Measurements from ENCODE around the gene B3GNT5. TPM values are rescaled to one million over a fixed set of nuclear protein-coding genes. Genes with fewer than 3 reads are reported as not detected.

Gene B3GNT5
- total RNA-seq, 2 donors from 2014 or later, result 10.5 to 18.0 TPM

- Histone ChIP-seq H3K4me1 (ENCODE audit: control insufficient read depth, insufficient read depth, low read length) (peaks cover 9% of the 10 kb centered on the region), H3K27ac (ENCODE audit: low read depth, low read length) (no peak overlapping the region), H3K36me3 (ENCODE audit: control insufficient read depth, insufficient read depth, low read length) (peaks cover 93% of the 10 kb centered on the region), H3K9me3 (ENCODE audit: control insufficient read depth, low read length) (no peaks in the 10 kb centered on the region), H3K9ac (ENCODE audit: extremely low read depth, low read length, poor library complexity, severe bottlenecking) (no peak overlapping the region), H3K27me3 (ENCODE audit: control insufficient read depth, insufficient read depth, low read length, poor library complexity, severe bottlenecking) (no peaks in the 10 kb centered on the region), H3K4me3 (ENCODE audit: low read length) (no peak overlapping the region)
- no peaks in the 10 kb centered on the region for H3K9me3 Mint-ChIP-seq
- 97 to 99% methylated on average over 8 of the region's 8 CpGs for WGBS, 2 experiments (ENCODE audit: insufficient coverage in 1 of 2, insufficient read length in 1 of 2)
- no peak overlapping the region for H3K27ac Mint-ChIP-seq
- H3K4me3 Mint-ChIP-seq, result no peak overlapping the region
- peaks cover 6% of the 10 kb centered on the region for H3K4me1 Mint-ChIP-seq
- DNase-seq, result no peak
- peaks cover 67% of the 10 kb centered on the region for H3K36me3 Mint-ChIP-seq (ENCODE audit: low read depth)
- no peak for TF ChIP-seq CTCF (conservative IDR thresholded peaks at IDR 0.05)
- H3K27me3 Mint-ChIP-seq (ENCODE audit: insufficient read depth), result no peaks in the 10 kb centered on the region
These were observed 62.7 kb downstream of the B3GNT5 start for GRCh38 chr3:183315739-183316138.

GRCh38 chr3:183317271-183317670, 64.2 kb downstream of the B3GNT5 start:
- Histone ChIP-seq H3K4me3 (ENCODE audit: low read length) (no peak overlapping the region), H3K4me1 (ENCODE audit: control insufficient read depth, insufficient read depth, low read length) (peaks cover 9% of the 10 kb centered on the region), H3K36me3 (ENCODE audit: control insufficient read depth, insufficient read depth, low read length) (peaks cover 91% of the 10 kb centered on the region), H3K9me3 (ENCODE audit: control insufficient read depth, low read length) (no peaks in the 10 kb centered on the region), H3K27me3 (ENCODE audit: control insufficient read depth, insufficient read depth, low read length, poor library complexity, severe bottlenecking) (no peaks in the 10 kb centered on the region), H3K9ac (ENCODE audit: extremely low read depth, low read length, poor library complexity, severe bottlenecking) (no peak overlapping the region), H3K27ac (ENCODE audit: low read depth, low read length) (no peak overlapping the region)
- Mint-ChIP-seq H3K27me3 (ENCODE audit: insufficient read depth) (no peaks in the 10 kb centered on the region), H3K9me3 (no peaks in the 10 kb centered on the region), H3K27ac (peak overlapping the region; percentile 17), H3K4me3 (no peak overlapping the region), H3K4me1 (peaks cover 8% of the 10 kb centered on the region), H3K36me3 (ENCODE audit: low read depth) (peaks cover 63% of the 10 kb centered on the region)
- WGBS, 2 experiments (ENCODE audit: insufficient coverage in 1 of 2, insufficient read length in 1 of 2), result 95 to 99% methylated on average over 8 of the region's 8 CpGs
- no peak for TF ChIP-seq CTCF (conservative IDR thresholded peaks at IDR 0.05)
- no peak for DNase-seq

- Histone ChIP-seq H3K4me3 (ENCODE audit: low read length) (no peak overlapping the region), H3K27me3 (ENCODE audit: control insufficient read depth, insufficient read depth, low read length, poor library complexity, severe bottlenecking) (no peaks in the 10 kb centered on the region), H3K9me3 (ENCODE audit: control insufficient read depth, low read length) (no peaks in the 10 kb centered on the region), H3K27ac (ENCODE audit: low read depth, low read length) (no peak overlapping the region), H3K36me3 (ENCODE audit: control insufficient read depth, insufficient read depth, low read length) (peaks cover 91% of the 10 kb centered on the region), H3K4me1 (ENCODE audit: control insufficient read depth, insufficient read depth, low read length) (peaks cover 9% of the 10 kb centered on the region), H3K9ac (ENCODE audit: extremely low read depth, low read length, poor library complexity, severe bottlenecking) (no peak overlapping the region)
- Mint-ChIP-seq H3K9me3 (no peaks in the 10 kb centered on the region), H3K4me1 (peaks cover 8% of the 10 kb centered on the region), H3K27ac (peak overlapping the region; percentile 50), H3K4me3 (no peak overlapping the region), H3K36me3 (ENCODE audit: low read depth) (peaks cover 63% of the 10 kb centered on the region), H3K27me3 (ENCODE audit: insufficient read depth) (no peaks in the 10 kb centered on the region)
- TF ChIP-seq CTCF (conservative IDR thresholded peaks at IDR 0.05), result no peak
- DNase-seq, result no peak
- 93 to 97% methylated on average over 7 to 9 of the region's 10 CpGs for WGBS, 2 experiments (ENCODE audit: insufficient coverage in 1 of 2, insufficient read length in 1 of 2)
These were observed 65.1 kb downstream of the B3GNT5 start for GRCh38 chr3:183317886-183318865.

All from endodermal cell (in vitro differentiated cells).